GM21447 (cell line): ENCODE measurements around the gene SCFD2.
"Not testable (repeated sequence)": the region's sequence is repeated elsewhere in the genome, so short reads cannot be mapped to it uniquely, and the experiment has no call there.

Source experiments
- ATAC-seq: cut with Tn5 transposase; IDR thresholded peaks from one replicate; pipeline ENCODE4 v1.9.1; 2021; ENCODE audit not compliant: unreplicated experiment

The SCFD2 gene

GRCh38 chr4:53150631-53151488 lies 215.0 kb downstream of the SCFD2 start:
- no peak for ATAC-seq

GRCh38 chr4:53147711-53148110 lies 218.2 kb downstream of the SCFD2 start:
- ATAC-seq: no peak

- ATAC-seq: no peak
Measured at GRCh38 chr4:53147197-53147596, 218.7 kb downstream of the SCFD2 start.

GRCh38 chr4:53141308-53141707 lies 224.6 kb downstream of the SCFD2 start:
- ATAC-seq: no peak

GRCh38 chr4:53139256-53139655 lies 226.6 kb downstream of the SCFD2 start:
- ATAC-seq: not testable (repeated sequence)

GRCh38 chr4:53137468-53137867 lies 228.4 kb downstream of the SCFD2 start:
- ATAC-seq: no peak

- ATAC-seq: no peak
Measured at GRCh38 chr4:53136954-53137353, 228.9 kb downstream of the SCFD2 start.

- no peak for ATAC-seq
Measured at GRCh38 chr4:53132132-53132891, 233.5 kb downstream of the SCFD2 start.

GRCh38 chr4:53131562-53131925 lies 234.3 kb downstream of the SCFD2 start:
- ATAC-seq: no peak

GRCh38 chr4:53130896-53131561 lies 234.8 kb downstream of the SCFD2 start:
- no peak for ATAC-seq

- no peak for ATAC-seq
Measured at GRCh38 chr4:53128706-53129357, 237.0 kb downstream of the SCFD2 start.

GRCh38 chr4:53128231-53128630 lies 237.6 kb downstream of the SCFD2 start:
- ATAC-seq: no peak

GRCh38 chr4:53127365-53127764 lies 238.5 kb downstream of the SCFD2 start:
- ATAC-seq: no peak

- no peak for ATAC-seq
Measured at GRCh38 chr4:53126099-53126498, 239.8 kb downstream of the SCFD2 start.

- no peak for ATAC-seq
Measured at GRCh38 chr4:53123819-53124218, 242.0 kb downstream of the SCFD2 start.

GRCh38 chr4:53123171-53123570 lies 242.7 kb downstream of the SCFD2 start:
- no peak for ATAC-seq

GRCh38 chr4:53122280-53123116 lies 243.4 kb downstream of the SCFD2 start:
- ATAC-seq: no peak

- ATAC-seq: no peak
Measured at GRCh38 chr4:53121264-53121865, 244.5 kb downstream of the SCFD2 start.

- no peak for ATAC-seq
Measured at GRCh38 chr4:53120778-53121177, 245.1 kb downstream of the SCFD2 start.

- no peak for ATAC-seq
Measured at GRCh38 chr4:53119680-53120079, 246.2 kb downstream of the SCFD2 start.
